GM12892 (cell line): ENCODE measurements around the gene DRICH1.
"Not testable (repeated sequence)": the region's sequence is repeated elsewhere in the genome, so short reads cannot be mapped to it uniquely, and the experiment has no call there.

Experiments used
- DNase-seq: peaks from one replicate; pipeline ENCODE4 v3.0.0; 2011; ENCODE audit not compliant: insufficient read length
- FAIRE-seq: peaks from 2 replicates; lab custom pipeline; 2011; peaks lifted over from hg19 to GRCh38; lab: Jason Lieb, UNC
- POLR2A ChIP-seq: IDR thresholded peaks from 2 replicates; pipeline ENCODE4 v1.6.1; 2011; ENCODE audit warnings: low read depth, low read length, control low read depth
- POLR2AphosphoS5 ChIP-seq: IDR thresholded peaks from 2 replicates; pipeline ENCODE4 v1.6.1; 2011; ENCODE audit warnings: low read depth, low read length, control low read depth
- TAF1 ChIP-seq: IDR thresholded peaks from 2 replicates; pipeline ENCODE4 v1.6.1; 2011; ENCODE audit warnings: low read depth, mild to moderate bottlenecking, control low read depth, low read length, borderline replicate concordance

The DRICH1 gene

GRCh38 chr22:23670378-23671295 is 38.5 kb upstream of the DRICH1 start:
- FAIRE-seq (no peak), DNase-seq (no peak)
- TF ChIP-seq POLR2A, result no peak

GRCh38 chr22:23660381-23660780 is 28.3 kb upstream of the DRICH1 start:
- not testable (repeated sequence) for FAIRE-seq, DNase-seq

- TF ChIP-seq POLR2AphosphoS5, result no peak
- no peak for TF ChIP-seq POLR2A
- TF ChIP-seq TAF1, result no peak
- no peak for DNase-seq
- FAIRE-seq, result no peak
Observed at GRCh38 chr22:23657727-23658126, 25.6 kb upstream of the DRICH1 start.

GRCh38 chr22:23655891-23656475 is 23.9 kb upstream of the DRICH1 start:
- no peak for FAIRE-seq
- TF ChIP-seq TAF1, result no peak
- TF ChIP-seq POLR2A, result no peak
- TF ChIP-seq POLR2AphosphoS5, result no peak
- no peak for DNase-seq

GRCh38 chr22:23652711-23653110 is 20.6 kb upstream of the DRICH1 start:
- no peak for TF ChIP-seq TAF1
- TF ChIP-seq POLR2A, result no peak
- no peak for TF ChIP-seq POLR2AphosphoS5
- DNase-seq, result no peak
- FAIRE-seq, result no peak

- no peak for TF ChIP-seq TAF1
- TF ChIP-seq POLR2AphosphoS5, result no peak
- TF ChIP-seq POLR2A, result no peak
- no peak for DNase-seq
- FAIRE-seq, result no peak
Observed at GRCh38 chr22:23652286-23652685, 20.2 kb upstream of the DRICH1 start.

- FAIRE-seq (no peak), DNase-seq (no peak)
- TF ChIP-seq POLR2A (no peak), POLR2AphosphoS5 (no peak), TAF1 (no peak)
Observed at GRCh38 chr22:23651676-23652075, 19.6 kb upstream of the DRICH1 start.

- no peak for TF ChIP-seq POLR2AphosphoS5
- TF ChIP-seq POLR2A, result no peak
- no peak for TF ChIP-seq TAF1
- no peak for DNase-seq
- no peak for FAIRE-seq
Observed at GRCh38 chr22:23649071-23649501, 17.0 kb upstream of the DRICH1 start.

- DNase-seq, FAIRE-seq: not testable (repeated sequence)
Observed at GRCh38 chr22:23646526-23646925, 14.4 kb upstream of the DRICH1 start.

- not testable (repeated sequence) for FAIRE-seq, DNase-seq
Observed at GRCh38 chr22:23640206-23640605, 8.1 kb upstream of the DRICH1 start.

GRCh38 chr22:23639661-23640060 is 7.5 kb upstream of the DRICH1 start:
- no peak for FAIRE-seq
- no peak for DNase-seq
- TF ChIP-seq POLR2A, result no peak
- TF ChIP-seq TAF1, result no peak
- TF ChIP-seq POLR2AphosphoS5, result no peak

GRCh38 chr22:23638611-23639010 is 6.5 kb upstream of the DRICH1 start:
- TF ChIP-seq POLR2AphosphoS5, result no peak
- TF ChIP-seq POLR2A, result no peak
- no peak for TF ChIP-seq TAF1
- FAIRE-seq, result no peak
- no peak for DNase-seq

- not testable (repeated sequence) for DNase-seq, FAIRE-seq
Observed at GRCh38 chr22:23635291-23635690, 3.2 kb upstream of the DRICH1 start.

GRCh38 chr22:23628056-23628743 is 3.9 kb downstream of the DRICH1 start:
- not testable (repeated sequence) for FAIRE-seq

GRCh38 chr22:23627401-23628055 is 4.6 kb downstream of the DRICH1 start:
- DNase-seq, result not testable (repeated sequence)
- peak; percentile 93 for FAIRE-seq

More at GRCh38 chr22:23628056-23628743, 3.9 kb downstream of the DRICH1 start:
- DNase-seq, result not testable (repeated sequence)
